Smooth muscle cell (in vitro differentiated cells): Measurements from ENCODE around the gene LMF1. TPM values are rescaled to one million over a fixed set of nuclear protein-coding genes. Genes with fewer than 3 reads are reported as not detected.

Source experiments
- DNase-seq: peaks from one replicate; lab custom pipeline; 2025; ENCODE audit not compliant: unreplicated experiment; lab: John Stamatoyannopoulos, UW
- H2AFZ ChIP-seq: fragments of 200-600 bp; sonication (generic); 2 replicates; pipeline ENCODE4 v1.6.0; 2016; ENCODE audit warnings: antibody characterized with exemption, low read depth, mild to moderate bottlenecking
- H3F3A ChIP-seq: fragments of 200-600 bp; sonication (generic); 2 replicates; pipeline ENCODE4 v1.6.0; 2017; ENCODE audit warnings: antibody characterized with exemption, low read depth
- H3K27ac ChIP-seq: fragments of 200-600 bp; sonication (generic); 2 replicates; pipeline ENCODE4 v1.5.1; 2016; ENCODE audit warnings: low read depth, mild to moderate bottlenecking
- H3K27me3 ChIP-seq: fragments of 200-600 bp; sonication (generic); 2 replicates; pipeline ENCODE4 v1.6.1; 2016; ENCODE audit warnings: low read depth, mild to moderate bottlenecking
- H3K36me3 ChIP-seq: fragments of 200-600 bp; sonication (generic); 2 replicates; pipeline ENCODE4 v1.5.1; 2016; ENCODE audit warnings: low read depth
- H3K4me1 ChIP-seq: fragments of 200-600 bp; sonication (generic); 2 replicates; pipeline ENCODE4 v1.5.1; 2016; ENCODE audit warnings: low read depth
- H3K4me2 ChIP-seq: fragments of 200-600 bp; sonication (generic); 2 replicates; pipeline ENCODE4 v1.6.0; 2016; ENCODE audit warnings: mild to moderate bottlenecking
- H3K4me3 ChIP-seq: fragments of 200-600 bp; sonication (generic); 2 replicates; pipeline ENCODE4 v1.5.1; 2016; ENCODE audit warnings: mild to moderate bottlenecking
- H3K79me2 ChIP-seq: fragments of 200-600 bp; sonication (generic); 2 replicates; pipeline ENCODE4 v1.6.0; 2016; ENCODE audit warnings: low read depth, mild to moderate bottlenecking
- H3K9ac ChIP-seq: fragments of 200-600 bp; sonication (generic); 2 replicates; pipeline ENCODE4 v1.6.0; 2016; ENCODE audit warnings: low read depth
- H3K9me3 ChIP-seq: fragments of 200-600 bp; sonication (generic); replicated peaks from 2 replicates; pipeline ENCODE4 v1.5.1; 2016; ENCODE audit warnings: low read depth
- H4K20me1 ChIP-seq: fragments of 200-600 bp; sonication (generic); 2 replicates; pipeline ENCODE4 v1.6.0; 2016; ENCODE audit warnings: low read depth
- WGBS: methylation state at CpG from one replicate; pipeline ENCODE4 v1.1.7; 2016; ENCODE audit warnings: low lambda C conversion rate; 5-methylcytosine and 5-hydroxymethylcytosine counted together
- polyA plus RNA-seq: library from polyadenylated mRNA; unstranded; fragments of >200 nt; fragmentation: Nextera tagmentation; extraction: Ambion mirVana; gene quantifications from 2 replicates; pipeline ENCODE4 v1.2.1, GENCODE V29; 2016
- total RNA-seq: library from RNA; depleted of rRNA; stranded (reverse); fragments of >200 nt; gene quantifications from 2 replicates; pipeline ENCODE4 v1.2.3, GENCODE V29; 2014
- TF ChIP-seq, protein P1 (sequence below): fragments of 200-600 bp; sonication (generic); IDR thresholded peaks from 2 replicates; pipeline ENCODE4 v1.5.1; 2017; ENCODE audit warnings: borderline replicate concordance, mild to moderate bottlenecking, antibody characterized with exemption; ENCODE audit not compliant: insufficient read depth, poor library complexity, severe bottlenecking

LMF1 gene
- total and polyA plus RNA-seq, 2 experiments from 2014 or later = 25.3 to 29.8 TPM

DNA sequence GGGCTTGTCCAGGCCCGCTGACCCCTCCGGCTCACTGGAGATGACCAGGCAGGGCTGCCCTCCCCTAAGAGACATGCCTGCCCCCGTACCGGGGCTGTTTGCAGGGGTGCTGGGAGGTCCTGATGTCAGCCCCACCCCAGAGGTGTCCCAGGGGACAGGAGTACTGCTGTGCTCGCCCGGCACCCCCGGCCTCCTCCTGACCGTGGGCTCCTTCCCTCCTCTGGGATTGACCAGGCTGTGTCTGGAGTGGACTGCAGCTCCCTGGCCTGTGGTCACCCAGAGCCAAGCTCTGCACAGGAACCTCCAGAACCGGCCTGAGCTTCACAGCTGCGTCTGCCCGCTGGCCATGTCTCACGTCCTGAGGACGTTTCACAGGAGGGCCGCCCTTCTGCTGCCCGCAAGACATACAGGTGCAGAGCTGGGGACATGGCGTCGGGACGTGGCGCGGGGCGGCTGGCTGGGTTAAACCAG, 53.2 kb downstream of the LMF1 start:
- no peak for DNase-seq
- H3K9ac ChIP-seq = no peak overlapping the region
- H3F3A ChIP-seq = peaks cover 15% of the 10 kb centered on the region
- H3K4me2 ChIP-seq = no peak overlapping the region
- H3K4me3 ChIP-seq = no peak overlapping the region
- H2AFZ ChIP-seq = no peak overlapping the region
- H3K36me3 ChIP-seq = no peaks in the 10 kb centered on the region
- no peaks in the 10 kb centered on the region for H3K27me3 ChIP-seq
- no peaks in the 10 kb centered on the region for H3K79me2 ChIP-seq
- H3K27ac ChIP-seq = no peak overlapping the region
- TF ChIP-seq, protein P1, sequence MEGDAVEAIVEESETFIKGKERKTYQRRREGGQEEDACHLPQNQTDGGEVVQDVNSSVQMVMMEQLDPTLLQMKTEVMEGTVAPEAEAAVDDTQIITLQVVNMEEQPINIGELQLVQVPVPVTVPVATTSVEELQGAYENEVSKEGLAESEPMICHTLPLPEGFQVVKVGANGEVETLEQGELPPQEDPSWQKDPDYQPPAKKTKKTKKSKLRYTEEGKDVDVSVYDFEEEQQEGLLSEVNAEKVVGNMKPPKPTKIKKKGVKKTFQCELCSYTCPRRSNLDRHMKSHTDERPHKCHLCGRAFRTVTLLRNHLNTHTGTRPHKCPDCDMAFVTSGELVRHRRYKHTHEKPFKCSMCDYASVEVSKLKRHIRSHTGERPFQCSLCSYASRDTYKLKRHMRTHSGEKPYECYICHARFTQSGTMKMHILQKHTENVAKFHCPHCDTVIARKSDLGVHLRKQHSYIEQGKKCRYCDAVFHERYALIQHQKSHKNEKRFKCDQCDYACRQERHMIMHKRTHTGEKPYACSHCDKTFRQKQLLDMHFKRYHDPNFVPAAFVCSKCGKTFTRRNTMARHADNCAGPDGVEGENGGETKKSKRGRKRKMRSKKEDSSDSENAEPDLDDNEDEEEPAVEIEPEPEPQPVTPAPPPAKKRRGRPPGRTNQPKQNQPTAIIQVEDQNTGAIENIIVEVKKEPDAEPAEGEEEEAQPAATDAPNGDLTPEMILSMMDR = no peak
- H3K4me1 ChIP-seq = peaks cover 6% of the 10 kb centered on the region
- no peaks in the 10 kb centered on the region for H3K9me3 ChIP-seq
- WGBS = 98% methylated on average over 21 of the region's 21 CpGs
- no peaks in the 10 kb centered on the region for H4K20me1 ChIP-seq

DNA sequence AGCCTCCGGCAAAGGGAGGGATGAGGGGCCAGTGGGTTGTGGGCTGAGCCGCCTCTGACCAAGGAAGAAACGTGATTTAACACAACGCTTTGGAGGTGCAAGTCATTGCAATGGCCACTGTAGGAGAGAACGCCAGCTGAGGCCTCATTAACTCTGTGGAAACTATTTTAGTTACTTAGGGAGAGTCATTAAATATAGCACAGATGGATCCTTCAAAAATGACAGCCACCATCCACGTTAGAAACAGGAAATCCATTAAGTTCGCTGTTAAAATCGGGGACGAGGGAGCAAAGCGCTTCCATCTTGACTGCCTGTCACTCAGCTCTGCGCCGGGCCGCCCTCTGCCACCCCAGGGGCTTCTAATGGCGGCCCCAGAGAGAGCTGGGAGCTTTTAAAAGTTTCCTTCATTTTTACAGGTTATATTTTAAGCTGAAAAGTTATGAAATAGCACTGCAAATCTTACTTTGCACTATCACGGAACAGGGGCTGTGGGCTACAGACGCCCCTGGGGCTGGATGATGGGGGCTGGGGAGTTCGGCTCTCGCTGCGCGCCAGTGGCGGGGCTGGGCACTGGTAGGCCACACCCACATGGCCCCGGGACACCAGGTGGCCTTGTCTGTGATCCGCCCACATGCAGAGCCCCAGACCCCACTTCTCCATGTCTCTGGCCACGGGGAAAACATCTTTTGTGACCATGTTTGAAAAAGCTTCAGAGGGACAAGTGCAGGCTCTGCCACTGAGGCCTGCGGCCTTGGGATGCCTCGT, 54.6 kb downstream of the LMF1 start:
- H3K79me2 ChIP-seq = no peaks in the 10 kb centered on the region
- H3K9ac ChIP-seq = no peak overlapping the region
- no peak overlapping the region for H3K27ac ChIP-seq
- no peak for DNase-seq
- H3F3A ChIP-seq = peaks cover 9% of the 10 kb centered on the region
- peaks cover 6% of the 10 kb centered on the region for H3K4me1 ChIP-seq
- H3K27me3 ChIP-seq = no peaks in the 10 kb centered on the region
- no peaks in the 10 kb centered on the region for H3K36me3 ChIP-seq
- no peak overlapping the region for H3K4me3 ChIP-seq
- H3K9me3 ChIP-seq = no peaks in the 10 kb centered on the region
- no peak overlapping the region for H3K4me2 ChIP-seq
- no peak overlapping the region for H2AFZ ChIP-seq
- TF ChIP-seq, protein P1 = no peak
- H4K20me1 ChIP-seq = no peaks in the 10 kb centered on the region
- 86% methylated on average over 26 of the region's 26 CpGs for WGBS

DNA sequence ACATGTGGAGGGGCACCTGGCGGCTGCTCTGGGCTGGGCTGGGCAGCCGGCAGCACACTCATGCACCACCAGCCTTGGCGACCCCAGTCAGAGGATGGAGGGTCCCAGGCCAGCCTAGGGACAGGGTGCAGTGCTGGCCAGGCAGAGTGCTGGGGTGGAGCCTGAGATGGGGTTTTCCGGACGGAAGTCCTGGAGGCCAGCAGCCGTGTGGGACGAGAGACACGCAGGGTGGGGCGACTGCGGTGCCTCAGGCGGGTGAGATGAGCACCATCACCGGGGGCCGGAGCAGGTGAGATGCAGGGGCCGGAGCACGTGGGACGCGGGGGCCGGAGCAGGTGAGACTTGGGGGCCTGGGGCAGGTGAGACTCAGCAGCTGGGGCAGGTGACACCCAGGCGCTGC, 55.2 kb downstream of the LMF1 start:
- Histone ChIP-seq H2AFZ (no peak overlapping the region), H3K27ac (no peak overlapping the region), H3K9ac (no peak overlapping the region), H3K4me3 (no peak overlapping the region), H3K4me1 (no peaks in the 10 kb centered on the region), H3K27me3 (no peaks in the 10 kb centered on the region), H3K36me3 (no peaks in the 10 kb centered on the region), H3K9me3 (no peaks in the 10 kb centered on the region), H4K20me1 (no peaks in the 10 kb centered on the region), H3K4me2 (no peak overlapping the region), H3K79me2 (no peaks in the 10 kb centered on the region), H3F3A (peaks cover 2% of the 10 kb centered on the region)
- no peak for DNase-seq
- TF ChIP-seq, protein P1 = no peak
- WGBS = 89% methylated on average over 9 of the region's 19 CpGs

DNA sequence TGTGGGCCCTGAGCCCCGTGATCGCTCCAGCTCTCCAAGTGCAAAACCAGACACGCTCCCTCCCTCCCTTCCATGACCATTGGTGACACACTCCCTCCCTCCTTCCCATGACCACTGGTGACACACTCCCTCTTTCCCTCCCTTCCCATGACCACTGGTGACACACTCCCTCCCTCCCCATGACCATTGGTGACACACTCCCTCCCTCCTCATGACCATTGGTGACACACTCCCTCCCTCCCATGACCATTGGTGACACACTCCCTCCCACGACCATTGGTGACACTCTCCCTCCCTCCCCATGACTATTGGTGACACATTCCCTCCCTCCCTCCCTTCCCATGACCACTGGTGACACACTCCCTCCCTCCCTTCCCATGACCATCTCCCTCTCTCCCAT, 56.3 kb downstream of the LMF1 start:
- no peak overlapping the region for H2AFZ ChIP-seq
- no peaks in the 10 kb centered on the region for H3K79me2 ChIP-seq
- H3K9ac ChIP-seq = no peak overlapping the region
- H3K4me1 ChIP-seq = no peaks in the 10 kb centered on the region
- no peaks in the 10 kb centered on the region for H4K20me1 ChIP-seq
- peak; percentile 5 for DNase-seq
- TF ChIP-seq, protein P1 = no peak
- H3K4me2 ChIP-seq = no peak overlapping the region
- WGBS = 65% methylated on average over 2 of the region's 4 CpGs
- H3K36me3 ChIP-seq = no peaks in the 10 kb centered on the region
- H3F3A ChIP-seq = no peaks in the 10 kb centered on the region
- H3K27me3 ChIP-seq = no peaks in the 10 kb centered on the region
- H3K4me3 ChIP-seq = no peak overlapping the region
- no peaks in the 10 kb centered on the region for H3K9me3 ChIP-seq
- H3K27ac ChIP-seq = no peak overlapping the region
